CD4-positive, alpha-beta T cell treated with Interleukin-1 beta for 1 hour (primary cell): ENCODE measurements around the gene RIPK3.

Experiments
- DNase-seq, 2 donors: peaks; one replicate each; pipeline ENCODE4 v3.0.0-alpha.2; 2020 to 2022

RIPK3 gene

DNA sequence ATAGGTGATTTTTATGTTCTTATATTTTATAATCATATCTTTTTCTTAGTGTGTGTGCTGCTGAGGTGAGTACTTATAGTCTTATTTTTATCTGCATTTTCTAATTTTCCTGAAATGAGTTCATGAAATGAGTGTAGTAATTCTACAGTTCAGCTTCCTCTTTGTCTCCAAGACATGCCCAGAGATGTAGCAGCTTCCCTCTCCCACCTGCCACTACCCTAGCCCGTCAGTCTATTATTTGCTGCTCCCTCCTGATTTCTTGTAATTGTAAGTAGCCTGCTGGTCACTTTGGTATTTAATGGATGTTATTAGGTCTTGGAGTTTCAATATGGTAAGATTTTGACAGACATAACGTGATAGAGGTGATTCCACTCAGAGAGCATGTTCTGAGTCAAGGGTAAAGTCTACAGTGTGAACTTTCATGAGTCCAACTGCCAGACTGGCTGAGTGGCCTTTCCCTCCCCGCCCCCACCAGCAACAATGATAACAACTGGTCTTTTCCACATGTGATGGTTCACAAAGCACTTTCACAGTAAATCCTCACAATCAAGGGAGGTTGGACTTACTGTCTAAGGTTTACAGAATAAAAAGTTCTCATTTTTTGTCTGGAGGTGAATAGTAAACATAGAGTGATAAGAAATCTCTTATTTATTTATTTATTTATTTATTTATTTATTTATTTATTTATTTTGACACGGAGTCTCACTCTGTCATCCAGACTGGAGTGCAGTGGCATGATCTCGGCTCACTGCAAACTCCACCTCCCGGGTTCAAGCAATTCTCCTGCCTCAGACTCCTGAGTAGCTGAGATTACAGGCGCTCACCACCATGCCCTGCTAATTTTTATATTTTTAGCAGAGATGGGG is 4.2 kb upstream of the RIPK3 start:
- DNase-seq: no peak

DNA sequence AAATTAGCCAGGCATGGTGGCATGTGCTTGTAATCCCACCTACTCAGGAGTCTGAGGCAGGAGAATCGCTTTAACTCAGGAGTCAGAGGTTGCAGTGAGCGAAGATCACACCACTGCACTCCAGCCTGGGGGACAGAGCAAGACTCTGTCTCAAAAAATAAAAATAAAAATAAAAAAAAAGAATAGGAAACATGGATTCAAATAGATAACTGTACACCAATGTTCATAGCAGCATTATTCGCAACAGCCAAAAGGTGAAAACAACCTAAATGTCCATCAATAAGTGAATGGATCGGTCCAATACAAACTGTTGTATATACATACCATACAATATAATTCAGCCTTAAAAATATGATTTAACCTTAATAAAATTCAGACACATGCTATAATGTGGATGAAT is 3.1 kb upstream of the RIPK3 start:
- no peak for DNase-seq

DNA sequence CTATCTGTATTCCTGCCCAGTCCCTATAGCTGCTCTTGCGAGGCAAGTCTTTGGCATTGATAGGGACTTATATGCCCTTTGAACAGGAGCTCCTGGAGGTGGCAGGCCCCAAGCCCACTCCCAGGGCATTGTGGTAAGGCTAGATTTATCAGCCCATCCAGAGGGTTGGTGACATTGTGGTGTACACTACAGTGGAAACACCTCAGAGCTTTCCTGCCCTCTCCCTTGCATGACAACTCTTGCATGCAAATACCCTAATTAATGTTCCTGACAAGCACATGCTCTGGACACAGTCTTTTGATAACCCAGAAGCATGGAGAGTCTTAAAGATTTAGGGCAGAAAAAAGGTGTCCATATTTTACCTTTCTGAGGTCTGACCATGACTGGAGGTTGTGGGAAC is 815 bp upstream of the RIPK3 start:
- DNase-seq: no peak

DNA sequence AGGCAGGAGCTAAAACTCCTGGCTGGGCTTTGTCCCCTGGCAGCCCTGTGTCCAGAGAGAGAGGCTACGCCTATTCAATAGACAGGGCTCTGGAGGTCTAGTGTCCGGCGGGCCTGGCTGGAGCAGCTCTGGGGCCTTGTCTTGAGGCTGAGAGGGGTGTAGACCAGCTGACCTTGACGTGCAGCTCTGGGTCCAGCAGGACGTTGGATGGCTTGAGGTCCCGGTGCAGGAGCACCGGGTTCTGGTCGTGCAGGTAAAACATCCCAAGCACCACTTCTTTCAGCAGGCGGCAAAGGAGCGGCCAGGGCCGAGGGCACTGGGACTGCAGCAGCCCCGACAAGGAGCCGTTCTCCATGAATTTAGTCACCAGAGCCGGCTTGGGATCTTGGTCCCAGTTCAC is 948 bp downstream of the RIPK3 start:
- no peak for DNase-seq

GRCh38 chr14:24337824-24338175 is 2.0 kb downstream of the RIPK3 start:
- no peak for DNase-seq

DNA sequence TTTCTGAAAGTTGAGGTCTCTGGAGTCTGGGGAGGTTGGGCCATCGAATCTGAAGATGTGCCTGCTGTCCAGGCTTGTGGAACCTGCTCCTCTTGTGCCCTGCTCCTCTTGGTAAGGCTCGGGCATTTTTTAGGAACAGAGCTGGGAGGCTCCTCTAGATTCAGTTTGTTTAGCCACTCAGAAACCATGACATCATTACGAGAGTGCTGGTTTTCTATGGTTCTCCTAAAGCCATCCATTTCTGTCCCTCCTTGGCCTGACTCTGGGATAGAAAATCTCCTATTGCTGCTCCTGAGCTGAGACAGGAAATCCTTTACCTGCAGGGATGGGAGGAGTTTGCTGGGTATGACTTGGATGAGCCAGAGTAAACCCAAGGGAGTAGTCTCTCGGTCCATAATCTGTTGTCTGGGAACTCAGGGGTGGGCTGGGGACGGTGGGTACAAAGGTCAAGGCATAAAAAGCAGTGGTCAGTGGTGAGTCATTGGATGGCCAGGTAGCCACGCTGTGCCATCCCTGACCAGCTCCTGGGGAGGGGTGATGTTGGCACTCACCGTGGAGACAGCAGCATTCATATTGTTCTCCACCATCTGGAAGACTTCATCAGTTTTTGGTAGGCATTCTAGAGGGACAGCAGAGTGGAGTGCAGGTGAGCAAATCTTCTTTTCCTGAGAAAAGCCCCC is 2.5 kb downstream of the RIPK3 start:
- DNase-seq: no peak

GRCh38 chr14:24335461-24336171 is 4.2 kb downstream of the RIPK3 start:
- DNase-seq: no peak

GRCh38 chr14:24334431-24335291 is 5.1 kb downstream of the RIPK3 start, which contains the start of gene ADCY4:
ADCY4 (minus strand) TSS chr14:24335071; CDS start chr14:24334652, 419 bp downstream.
- no peak for DNase-seq

GRCh38 chr14:24332268-24332993 is 7.4 kb downstream of the RIPK3 start:
- DNase-seq: peak; percentile 90 to 92

GRCh38 chr14:24331731-24332267 is 8.0 kb downstream of the RIPK3 start:
- no peak for DNase-seq

DNA sequence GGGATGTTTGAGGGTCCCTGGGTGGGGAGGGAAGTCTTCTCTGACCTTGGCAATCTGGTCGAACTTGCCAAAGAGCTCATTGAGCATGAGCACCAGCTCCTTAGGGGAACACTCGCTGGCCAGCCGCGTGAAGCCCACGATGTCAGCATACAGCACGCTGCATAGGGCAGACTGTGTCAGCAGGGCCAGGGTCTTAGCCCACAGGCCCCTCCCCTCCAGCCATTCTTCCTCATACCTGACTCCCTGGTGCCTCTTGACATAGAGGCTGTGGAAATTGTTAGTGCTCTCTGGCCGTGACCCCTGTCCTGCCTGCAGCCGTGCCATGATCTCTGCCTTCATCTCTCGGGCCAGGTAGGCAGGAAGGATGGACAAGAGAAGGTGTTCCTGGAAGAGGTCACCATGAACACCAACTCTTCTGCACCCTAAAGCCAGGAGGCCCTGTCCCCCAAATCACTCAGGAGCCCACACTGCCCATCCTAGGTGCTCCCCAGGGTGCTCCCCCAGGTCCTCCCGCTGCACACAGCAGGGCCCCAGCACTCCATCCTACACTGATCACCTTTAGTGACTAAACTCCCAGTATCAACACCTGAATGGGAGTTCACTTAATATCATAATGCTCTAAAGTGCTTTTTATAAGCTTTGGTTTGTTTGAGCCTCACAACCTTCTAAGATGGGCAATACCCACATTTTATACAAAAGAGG is 8.7 kb downstream of the RIPK3 start:
- DNase-seq: no peak

- DNase-seq: peak; percentile 76 to 85
Measured at GRCh38 chr14:24329736-24330135, 10.1 kb downstream of the RIPK3 start.

GRCh38 chr14:24329073-24329663 is 10.6 kb downstream of the RIPK3 start:
- no peak for DNase-seq

DNA sequence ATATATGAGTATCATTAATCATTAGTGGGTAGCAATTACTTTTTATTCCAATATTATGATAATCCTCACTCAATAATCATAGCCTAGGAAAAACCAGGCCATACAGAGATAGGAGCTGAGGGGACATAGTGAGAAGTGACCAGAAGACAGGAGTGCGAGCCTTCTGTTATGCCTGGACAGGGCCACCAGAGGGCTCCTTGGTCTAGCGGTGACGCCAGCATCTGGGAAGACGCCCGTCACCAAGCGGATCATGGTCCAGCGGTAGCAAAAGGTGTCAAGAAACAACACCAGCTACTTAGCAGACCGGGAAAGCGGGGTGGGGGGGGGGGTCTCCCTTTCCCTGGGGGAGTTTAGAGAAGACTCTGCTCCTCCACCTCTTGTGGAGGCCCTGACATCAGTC is 11.9 kb downstream of the RIPK3 start:
- peak; percentile 29 to 44 for DNase-seq

DNA sequence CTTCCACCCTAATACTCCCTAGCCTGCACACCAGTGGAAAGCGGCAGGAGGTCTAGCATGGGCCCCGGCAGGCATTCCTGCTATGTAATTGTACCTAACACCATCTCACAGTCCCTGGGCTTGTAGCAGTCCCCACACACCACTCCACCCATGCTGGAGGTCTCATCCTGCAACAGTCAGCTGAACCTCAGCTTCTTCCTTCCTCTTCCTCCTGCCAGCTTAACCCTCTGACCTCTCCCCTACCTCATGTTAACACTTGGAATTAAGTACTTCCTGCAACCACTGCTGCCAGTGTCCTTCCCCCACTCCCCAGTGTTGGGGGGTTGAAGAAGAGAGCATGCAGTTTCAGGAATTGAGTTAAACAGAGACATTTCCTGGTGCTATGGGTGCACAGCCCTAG is 12.5 kb downstream of the RIPK3 start:
- DNase-seq: no peak

DNA sequence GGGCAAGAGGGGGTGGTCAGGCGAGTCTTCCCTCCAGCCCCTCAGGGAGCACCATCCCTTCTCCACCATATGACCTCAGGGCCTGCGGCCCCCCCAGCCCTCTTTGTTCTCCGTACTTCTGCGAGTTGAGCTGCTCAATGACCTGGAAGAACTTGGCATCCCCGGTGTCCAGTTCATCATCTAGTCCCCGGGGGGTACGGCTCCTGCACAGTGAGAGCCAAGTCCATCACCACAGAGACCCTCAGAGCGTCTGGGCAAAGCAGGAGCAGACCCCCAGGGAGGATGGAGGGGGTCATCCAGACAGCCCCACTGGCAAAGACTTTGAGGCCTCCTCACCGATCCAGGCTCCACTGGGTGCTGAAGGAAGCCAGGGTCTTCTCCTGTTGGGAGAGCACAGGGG is 13.8 kb downstream of the RIPK3 start:
- DNase-seq: no peak

DNA sequence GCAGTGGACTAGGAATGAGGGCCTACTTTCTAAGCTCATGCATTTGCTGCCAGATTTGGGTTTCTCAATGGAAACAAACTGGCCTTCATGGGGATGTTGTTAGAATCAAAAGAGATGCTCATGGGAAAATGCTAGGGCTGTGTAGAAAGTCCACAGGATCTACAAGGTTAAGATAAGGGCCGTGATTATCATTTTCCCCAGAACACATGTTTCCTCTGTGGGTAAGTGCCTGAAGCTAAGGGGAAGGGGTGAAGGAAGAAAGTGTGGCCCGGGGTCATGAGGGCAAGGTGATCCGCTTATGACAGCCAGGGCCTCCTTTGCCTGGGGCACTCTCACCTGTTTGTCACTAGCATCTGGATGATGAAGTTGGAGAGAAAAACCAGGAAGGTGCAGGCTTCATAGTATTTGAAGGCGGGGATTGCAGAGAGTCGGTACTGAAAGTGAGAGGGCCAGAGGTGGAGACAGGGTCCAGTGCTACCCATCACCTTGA is 14.7 kb downstream of the RIPK3 start:
- no peak for DNase-seq

DNA sequence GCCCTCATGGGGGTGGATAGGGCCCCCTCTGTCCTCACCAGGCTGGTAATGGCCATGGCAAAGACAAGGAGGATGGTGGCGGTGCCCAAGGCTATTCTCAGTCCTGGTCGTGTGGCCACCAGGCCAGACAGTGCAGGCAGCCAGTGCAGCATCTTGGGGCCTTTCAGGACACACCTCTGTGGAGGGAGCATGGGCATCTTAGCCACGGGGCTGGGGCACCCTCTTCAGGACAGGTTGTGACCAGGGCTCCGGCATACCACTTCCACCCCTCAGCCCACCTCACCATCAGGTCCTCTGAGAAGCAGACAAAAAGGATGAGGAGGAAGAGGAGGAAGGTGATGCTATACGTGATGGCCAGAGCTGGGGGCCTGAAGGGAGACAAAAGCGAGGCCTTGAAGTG is 15.8 kb downstream of the RIPK3 start:
- no peak for DNase-seq

GRCh38 chr14:24323341-24323740 is 16.4 kb downstream of the RIPK3 start:
- no peak for DNase-seq

GRCh38 chr14:24322672-24323071 is 17.1 kb downstream of the RIPK3 start:
- DNase-seq: no peak
